GM18507 (cell line): ENCODE results near the gene CADM4.
"Not testable (repeated sequence)": the region's sequence is repeated elsewhere in the genome, so short reads cannot be mapped to it uniquely, and the experiment has no call there.

Source experiments
- DNase-seq: peaks from one replicate; pipeline ENCODE4 v3.0.0; 2011; ENCODE audit warnings: low read depth; ENCODE audit not compliant: insufficient read length; ENCODE audit errors: extremely low spot score
- FAIRE-seq: peaks from 2 replicates; lab custom pipeline; 2011; peaks lifted over from hg19 to GRCh38; lab: Jason Lieb, UNC

Gene CADM4

DNA sequence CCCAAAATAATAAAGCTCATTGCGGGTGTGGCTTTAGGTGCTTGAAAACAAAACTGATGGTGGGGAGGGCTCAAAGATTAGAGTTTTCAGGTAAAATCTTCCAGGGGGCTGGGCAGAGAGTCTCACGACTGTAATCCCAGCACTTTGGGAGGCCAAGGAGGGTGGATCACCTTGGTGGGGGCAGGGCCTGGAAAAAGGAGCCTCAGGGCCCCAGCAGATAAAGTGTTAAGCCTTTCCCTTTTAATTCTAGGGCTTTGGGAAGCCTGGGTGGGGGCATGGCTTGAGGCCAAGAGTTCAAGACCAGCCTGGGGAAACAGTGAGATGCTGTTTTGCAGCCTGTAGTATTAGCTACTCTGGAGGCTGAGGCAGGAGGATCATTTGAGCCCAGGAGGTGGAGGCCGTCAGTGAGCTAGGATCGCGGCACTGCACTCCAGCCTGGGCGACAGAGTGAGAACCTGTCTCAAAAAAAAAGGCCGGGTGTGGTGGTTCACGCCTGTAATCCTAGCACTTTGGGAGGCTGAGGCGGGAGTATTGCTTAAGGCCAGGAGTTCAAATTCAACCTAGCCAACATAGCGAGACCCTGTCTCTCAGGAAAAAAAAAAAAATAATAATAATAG, 45.5 kb downstream of the CADM4 start:
- no peak for DNase-seq
- no peak for FAIRE-seq

- FAIRE-seq (no peak), DNase-seq (no peak)
Measured at GRCh38 chr19:43592800-43593350, 46.8 kb downstream of the CADM4 start.

- FAIRE-seq: no peak
- no peak for DNase-seq
Measured at GRCh38 chr19:43591904-43592772, 47.5 kb downstream of the CADM4 start.

- DNase-seq: no peak
- no peak for FAIRE-seq
Measured at GRCh38 chr19:43589678-43590077, 50.0 kb downstream of the CADM4 start.

- FAIRE-seq (no peak), DNase-seq (no peak)
Measured at GRCh38 chr19:43589277-43589676, 50.4 kb downstream of the CADM4 start.

DNA sequence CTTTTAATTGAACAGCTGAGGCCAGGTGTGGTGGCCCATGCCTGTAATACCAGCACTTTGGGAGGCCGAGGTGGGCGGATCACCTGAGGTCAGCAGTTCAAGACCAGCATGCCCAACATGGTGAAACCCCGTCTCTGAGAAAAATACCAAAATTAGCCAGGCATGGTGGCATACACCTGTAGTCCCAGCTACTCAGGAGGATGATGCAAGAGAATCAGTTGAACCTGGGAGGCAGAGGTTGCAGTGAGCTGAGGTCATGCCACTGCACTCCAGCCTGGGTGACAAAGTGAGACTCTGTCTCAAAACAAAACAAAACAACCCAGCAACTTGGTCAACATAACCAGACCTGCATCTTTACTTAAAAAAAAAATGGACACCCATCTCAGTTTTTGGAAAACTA, 52.6 kb downstream of the CADM4 start:
- DNase-seq, FAIRE-seq: not testable (repeated sequence)

GRCh38 chr19:43586346-43586745, 53.3 kb downstream of the CADM4 start:
- DNase-seq: no peak
- no peak for FAIRE-seq

GRCh38 chr19:43584484-43584883, 55.2 kb downstream of the CADM4 start:
- no peak for DNase-seq
- peak; percentile 81 for FAIRE-seq

- no peak for DNase-seq
- FAIRE-seq: no peak
Measured at GRCh38 chr19:43582495-43582894, 57.2 kb downstream of the CADM4 start.

GRCh38 chr19:43581467-43581866, 58.2 kb downstream of the CADM4 start:
- FAIRE-seq (no peak), DNase-seq (no peak)

GRCh38 chr19:43578787-43579186, 60.9 kb downstream of the CADM4 start:
- no peak for FAIRE-seq
- no peak for DNase-seq

- no peak for DNase-seq
- no peak for FAIRE-seq
Measured at GRCh38 chr19:43575955-43576878, 63.4 kb downstream of the CADM4 start.

DNA sequence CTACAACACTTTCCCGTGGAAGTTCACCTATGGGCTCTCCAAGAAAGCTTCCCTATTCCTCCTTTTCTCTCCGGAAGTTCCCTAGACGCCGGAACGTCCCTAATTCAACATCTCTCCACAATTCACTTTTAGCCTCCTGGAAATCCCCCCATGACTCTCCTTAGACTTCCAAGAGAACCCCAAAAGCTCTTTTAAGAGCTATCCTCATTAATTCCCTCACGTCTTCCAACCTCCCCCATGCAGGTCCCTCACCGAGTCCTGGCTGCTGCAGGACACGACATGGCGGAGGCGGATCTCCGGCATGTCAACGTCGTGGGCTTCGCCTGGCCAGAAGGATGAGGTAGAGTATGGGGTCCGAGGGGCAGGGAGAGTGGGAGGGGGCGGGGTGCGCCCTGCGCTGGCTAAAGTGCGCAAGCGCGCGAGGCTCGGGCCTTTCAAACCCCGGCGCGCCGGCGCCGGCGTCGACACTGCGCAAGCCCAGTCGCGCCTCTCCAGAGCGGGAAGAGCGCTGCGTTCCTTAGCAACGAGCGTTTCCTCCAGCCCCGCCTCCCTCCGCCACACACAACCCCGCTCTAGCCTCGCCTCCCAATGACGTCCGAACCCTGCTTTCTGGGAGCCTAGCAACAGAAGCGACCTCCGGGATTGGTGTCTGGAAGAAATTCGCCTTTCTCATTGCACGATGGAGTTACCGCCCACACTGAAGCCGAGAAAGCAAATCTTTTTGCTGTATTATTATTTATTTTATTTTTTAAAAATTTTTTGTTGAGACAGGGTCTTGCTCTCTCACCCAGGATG, 64.3 kb downstream of the CADM4 start, which contains the start of the genes PINLYP and XRCC1:
TSS of gene PINLYP (plus strand) at position 646 of the 795 bp plus-strand sequence. CDS start 1,391 bp downstream, outside the sequence.
TSS of gene XRCC1 (minus strand) at position 372 of the 795 bp plus-strand sequence. CDS start at position 303, 69 bp downstream.
- DNase-seq: peak; percentile 96
- peak; percentile 100 for FAIRE-seq

GRCh38 chr19:43574424-43575155, 65.1 kb downstream of the CADM4 start:
- FAIRE-seq (no peak), DNase-seq (no peak)
